ENCODE results near the gene MAP2K2. TPM values are rescaled to one million over a fixed set of nuclear protein-coding genes. Genes with fewer than 3 reads are reported as not detected.
A peak's percentile ranks its signal among the peaks of the same experiment; 100 is the strongest.
"Not testable (repeated sequence)": the region's sequence is repeated elsewhere in the genome, so short reads cannot be mapped to it uniquely, and the experiment has no call there.

The MAP2K2 gene
- total RNA-seq, 1 donor from 2014 or later = 123 TPM

GRCh38 chr19:4139614-4140236 is 15.8 kb upstream of the MAP2K2 start:
- TF ChIP-seq CTCF (conservative IDR thresholded peaks at IDR 0.05; ENCODE audit: low read depth, low read length) = peak; percentile 86
- DNase-seq (ENCODE audit: low read depth) = no peak
- no peak overlapping the region for H3K4me3 ChIP-seq (ENCODE audit: low read depth, low read length)

GRCh38 chr19:4138445-4138844 is 14.5 kb upstream of the MAP2K2 start:
- TF ChIP-seq CTCF (conservative IDR thresholded peaks at IDR 0.05; ENCODE audit: low read depth, low read length) = no peak
- DNase-seq (ENCODE audit: low read depth) = no peak

GRCh38 chr19:4136680-4137088 is 12.8 kb upstream of the MAP2K2 start:
- no peak for TF ChIP-seq CTCF (conservative IDR thresholded peaks at IDR 0.05; ENCODE audit: low read depth, low read length)
- DNase-seq (ENCODE audit: low read depth) = no peak
- H3K4me3 ChIP-seq (ENCODE audit: low read depth, low read length) = no peak overlapping the region

More at GRCh38 chr19:4138445-4138844, 14.5 kb upstream of the MAP2K2 start:
- H3K4me3 ChIP-seq (ENCODE audit: low read depth, low read length) = no peak overlapping the region

- DNase-seq (ENCODE audit: low read depth); H3K4me3 ChIP-seq (ENCODE audit: low read depth, low read length): not testable (repeated sequence)
Observed at GRCh38 chr19:4135386-4135785, 11.5 kb upstream of the MAP2K2 start.

- no peak for DNase-seq (ENCODE audit: low read depth)
- no peak overlapping the region for H3K4me3 ChIP-seq (ENCODE audit: low read depth, low read length)
- no peak for TF ChIP-seq CTCF (conservative IDR thresholded peaks at IDR 0.05; ENCODE audit: low read depth, low read length)
Observed at GRCh38 chr19:4134351-4134750, 10.4 kb upstream of the MAP2K2 start.

GRCh38 chr19:4130744-4131438 is 7.0 kb upstream of the MAP2K2 start:
- no peak overlapping the region for H3K4me3 ChIP-seq (ENCODE audit: low read depth, low read length)
- no peak for DNase-seq (ENCODE audit: low read depth)
- TF ChIP-seq CTCF (conservative IDR thresholded peaks at IDR 0.05; ENCODE audit: low read depth, low read length) = no peak

GRCh38 chr19:4129050-4129449 is 5.1 kb upstream of the MAP2K2 start:
- not testable (repeated sequence) for DNase-seq (ENCODE audit: low read depth); H3K4me3 ChIP-seq (ENCODE audit: low read depth, low read length)

- DNase-seq (ENCODE audit: low read depth); H3K4me3 ChIP-seq (ENCODE audit: low read depth, low read length): not testable (repeated sequence)
Observed at GRCh38 chr19:4127322-4127721, 3.4 kb upstream of the MAP2K2 start.

All from epithelial cell of proximal tubule (primary cell).